Measurements from ENCODE around the gene ASIC1.

- TF ChIP-seq POLR2A (IDR thresholded peaks at IDR 0.05): no peak
- TF ChIP-seq, protein P1, sequence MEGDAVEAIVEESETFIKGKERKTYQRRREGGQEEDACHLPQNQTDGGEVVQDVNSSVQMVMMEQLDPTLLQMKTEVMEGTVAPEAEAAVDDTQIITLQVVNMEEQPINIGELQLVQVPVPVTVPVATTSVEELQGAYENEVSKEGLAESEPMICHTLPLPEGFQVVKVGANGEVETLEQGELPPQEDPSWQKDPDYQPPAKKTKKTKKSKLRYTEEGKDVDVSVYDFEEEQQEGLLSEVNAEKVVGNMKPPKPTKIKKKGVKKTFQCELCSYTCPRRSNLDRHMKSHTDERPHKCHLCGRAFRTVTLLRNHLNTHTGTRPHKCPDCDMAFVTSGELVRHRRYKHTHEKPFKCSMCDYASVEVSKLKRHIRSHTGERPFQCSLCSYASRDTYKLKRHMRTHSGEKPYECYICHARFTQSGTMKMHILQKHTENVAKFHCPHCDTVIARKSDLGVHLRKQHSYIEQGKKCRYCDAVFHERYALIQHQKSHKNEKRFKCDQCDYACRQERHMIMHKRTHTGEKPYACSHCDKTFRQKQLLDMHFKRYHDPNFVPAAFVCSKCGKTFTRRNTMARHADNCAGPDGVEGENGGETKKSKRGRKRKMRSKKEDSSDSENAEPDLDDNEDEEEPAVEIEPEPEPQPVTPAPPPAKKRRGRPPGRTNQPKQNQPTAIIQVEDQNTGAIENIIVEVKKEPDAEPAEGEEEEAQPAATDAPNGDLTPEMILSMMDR (IDR thresholded peaks at IDR 0.05): no peak
- no peak for TF ChIP-seq POLR2AphosphoS5 (IDR thresholded peaks at IDR 0.05)
These were observed 6.8 kb upstream of the ASIC1 start for GRCh38 chr12:50050410-50051098.

All from stomach (tissue), 4 donors.